Activated naive CD4-positive, alpha-beta T cell treated with anti-CD3 and anti-CD28 coated beads, Interleukin-2, amount 50 U/mL, for 24 hours (primary cell): ENCODE results near the gene CD14.
"Not testable (repeated sequence)": the region's sequence is repeated elsewhere in the genome, so short reads cannot be mapped to it uniquely, and the experiment has no call there.

ENCODE experiments used
- H3K27ac Mint-ChIP-seq: one replicate; pipeline ENCODE4 v1.8.0; 2021; ENCODE audit warnings: mild to moderate bottlenecking, mixed read lengths
- H3K27me3 Mint-ChIP-seq: one replicate; pipeline ENCODE4 v1.8.0; 2021; ENCODE audit warnings: mixed read lengths
- H3K36me3 Mint-ChIP-seq: one replicate; pipeline ENCODE4 v1.8.0; 2021; ENCODE audit warnings: mixed read lengths
- H3K4me1 Mint-ChIP-seq: one replicate; pipeline ENCODE4 v1.8.0; 2021; ENCODE audit warnings: mixed read lengths
- H3K4me3 Mint-ChIP-seq: one replicate; pipeline ENCODE4 v1.8.0; 2021; ENCODE audit warnings: mild to moderate bottlenecking, mixed read lengths
- H3K9me3 Mint-ChIP-seq: one replicate; pipeline ENCODE4 v1.8.0; 2021; ENCODE audit warnings: mixed read lengths

Gene CD14

GRCh38 chr5:140623061-140623460, 9.9 kb downstream of the CD14 start:
- not testable (repeated sequence) for H3K36me3 Mint-ChIP-seq, H3K27me3 Mint-ChIP-seq, H3K4me3 Mint-ChIP-seq, H3K9me3 Mint-ChIP-seq, H3K4me1 Mint-ChIP-seq
- peak overlapping the region; percentile 25 for H3K27ac Mint-ChIP-seq

- H3K27me3 Mint-ChIP-seq, result peaks cover 1% of the 10 kb centered on the region
- no peaks in the 10 kb centered on the region for H3K36me3 Mint-ChIP-seq
- H3K4me3 Mint-ChIP-seq, result no peak overlapping the region
- no peak overlapping the region for H3K27ac Mint-ChIP-seq
- H3K9me3 Mint-ChIP-seq, result no peaks in the 10 kb centered on the region
- H3K4me1 Mint-ChIP-seq, result no peaks in the 10 kb centered on the region
These were observed 10.7 kb downstream of the CD14 start for GRCh38 chr5:140622301-140622700.

DNA sequence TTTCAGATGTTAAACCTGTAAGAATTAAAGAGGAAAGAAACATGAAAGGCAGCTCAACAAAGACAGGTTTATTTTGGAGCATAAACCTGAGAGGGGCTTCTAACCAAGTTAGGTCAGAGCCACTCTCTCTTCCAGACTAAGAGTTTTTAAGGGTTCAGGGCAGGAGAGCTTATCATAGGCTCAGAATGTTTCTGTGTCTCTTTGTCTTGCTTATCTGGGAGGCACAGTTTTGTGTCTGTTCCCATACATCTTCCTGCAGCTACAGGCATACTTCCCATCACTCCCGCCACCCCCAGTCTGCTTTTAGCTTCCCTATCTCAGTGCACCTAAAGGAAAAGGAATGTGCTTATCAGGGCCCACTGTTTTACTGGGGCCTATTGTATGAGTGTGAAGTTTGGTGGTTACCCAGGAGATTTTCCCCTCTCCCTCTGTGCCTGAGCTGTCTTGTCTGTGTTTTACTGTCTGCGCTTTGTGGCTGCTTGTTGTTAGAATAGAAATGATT, 21.9 kb downstream of the CD14 start:
- Mint-ChIP-seq H3K27me3 (peaks cover 8% of the 10 kb centered on the region), H3K4me1 (peaks cover 26% of the 10 kb centered on the region), H3K4me3 (no peak overlapping the region), H3K36me3 (no peaks in the 10 kb centered on the region), H3K9me3 (no peaks in the 10 kb centered on the region), H3K27ac (no peak overlapping the region)

DNA sequence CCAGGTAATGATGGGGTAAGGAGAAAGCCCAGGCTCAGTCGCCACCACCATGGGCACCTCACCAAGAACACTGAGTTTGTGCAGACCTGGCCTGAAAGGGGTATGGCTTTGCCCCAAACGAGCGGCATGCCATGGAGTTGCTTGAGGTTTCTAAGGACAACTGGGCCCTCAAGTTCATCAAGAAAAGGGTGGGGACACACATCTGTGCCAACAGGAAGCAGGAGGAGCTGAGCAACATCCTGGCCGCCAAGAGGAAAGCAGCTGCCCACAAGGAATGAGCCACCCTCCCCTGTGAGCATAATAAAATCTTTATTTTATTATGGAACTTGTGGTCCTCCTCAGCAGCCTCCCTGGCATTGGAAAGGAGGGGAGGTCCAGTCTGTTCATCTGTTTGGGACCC, 23.8 kb downstream of the CD14 start:
- H3K4me1 Mint-ChIP-seq, result peaks cover 26% of the 10 kb centered on the region
- no peak overlapping the region for H3K4me3 Mint-ChIP-seq
- H3K27ac Mint-ChIP-seq, result no peak overlapping the region
- no peaks in the 10 kb centered on the region for H3K36me3 Mint-ChIP-seq
- H3K9me3 Mint-ChIP-seq, result no peaks in the 10 kb centered on the region
- H3K27me3 Mint-ChIP-seq, result peaks cover 8% of the 10 kb centered on the region

- Mint-ChIP-seq H3K4me3 (no peak overlapping the region), H3K4me1 (peaks cover 26% of the 10 kb centered on the region), H3K27me3 (peaks cover 8% of the 10 kb centered on the region), H3K9me3 (no peaks in the 10 kb centered on the region), H3K27ac (no peak overlapping the region), H3K36me3 (no peaks in the 10 kb centered on the region)
These were observed 24.3 kb downstream of the CD14 start for GRCh38 chr5:140608722-140609121.

DNA sequence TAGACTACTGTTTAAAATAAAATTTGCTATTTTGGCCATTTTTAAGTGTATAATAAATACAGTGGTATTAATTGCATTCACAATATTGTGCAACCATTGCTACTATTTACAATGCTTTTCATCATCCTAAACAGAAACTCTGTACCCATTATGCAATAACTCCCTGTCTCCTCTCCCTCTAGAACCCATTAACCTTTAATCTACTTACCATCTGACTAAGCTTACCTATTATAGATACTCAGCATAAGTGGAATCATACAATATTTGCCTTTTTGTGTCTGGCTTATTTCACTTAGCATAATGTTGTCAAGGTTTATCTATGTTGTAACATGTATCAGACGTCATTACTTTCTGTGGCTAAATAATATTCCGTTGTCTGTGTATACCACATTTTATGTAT, 25.9 kb downstream of the CD14 start:
- Mint-ChIP-seq H3K36me3 (no peaks in the 10 kb centered on the region), H3K27me3 (peaks cover 4% of the 10 kb centered on the region), H3K27ac (no peak overlapping the region), H3K9me3 (no peaks in the 10 kb centered on the region), H3K4me1 (peaks cover 18% of the 10 kb centered on the region), H3K4me3 (no peak overlapping the region)

DNA sequence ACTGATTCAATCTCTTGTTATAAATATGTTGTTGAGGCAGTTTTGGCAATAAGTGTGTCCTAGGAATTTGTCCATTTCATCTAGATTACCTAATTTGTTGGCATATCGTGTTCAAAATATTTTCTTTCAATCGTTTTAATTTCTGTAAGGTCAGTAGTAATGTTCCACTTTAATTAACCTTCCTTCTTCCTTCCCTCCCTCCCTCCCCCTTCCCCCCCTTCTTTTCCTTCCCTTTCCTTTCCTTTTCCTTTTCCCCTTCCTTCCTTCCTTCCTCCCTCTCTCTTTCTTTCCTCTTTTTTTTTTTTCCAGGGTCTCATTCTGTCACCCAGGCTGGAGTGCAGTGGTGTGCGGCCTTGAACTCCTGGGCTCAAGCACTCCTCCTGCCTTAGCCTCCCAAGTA, 27.1 kb downstream of the CD14 start:
- H3K36me3 Mint-ChIP-seq, result no peaks in the 10 kb centered on the region
- H3K4me1 Mint-ChIP-seq, result peaks cover 10% of the 10 kb centered on the region
- H3K27ac Mint-ChIP-seq, result no peak overlapping the region
- no peak overlapping the region for H3K4me3 Mint-ChIP-seq
- H3K9me3 Mint-ChIP-seq, result no peaks in the 10 kb centered on the region
- no peaks in the 10 kb centered on the region for H3K27me3 Mint-ChIP-seq

- Mint-ChIP-seq H3K27me3 (no peaks in the 10 kb centered on the region), H3K9me3 (no peaks in the 10 kb centered on the region), H3K4me1 (no peaks in the 10 kb centered on the region), H3K36me3 (peaks cover 1% of the 10 kb centered on the region), H3K27ac (no peak overlapping the region), H3K4me3 (no peak overlapping the region)
These were observed 29.2 kb downstream of the CD14 start for GRCh38 chr5:140603734-140604133.

DNA sequence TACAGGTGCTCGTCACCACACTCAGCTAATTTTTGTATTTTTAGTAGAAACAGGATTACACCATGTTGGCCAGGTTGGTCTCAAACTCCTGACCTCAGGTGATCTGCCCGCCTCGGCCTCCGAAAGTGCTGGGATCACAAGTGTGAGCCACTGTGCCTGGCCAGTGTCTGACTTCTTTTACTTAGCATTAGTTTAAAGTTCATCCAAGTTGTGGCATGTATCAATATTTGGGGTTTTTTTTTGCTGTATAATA, 29.6 kb downstream of the CD14 start:
- not testable (repeated sequence) for H3K4me1 Mint-ChIP-seq, H3K27ac Mint-ChIP-seq, H3K9me3 Mint-ChIP-seq, H3K4me3 Mint-ChIP-seq, H3K27me3 Mint-ChIP-seq, H3K36me3 Mint-ChIP-seq

DNA sequence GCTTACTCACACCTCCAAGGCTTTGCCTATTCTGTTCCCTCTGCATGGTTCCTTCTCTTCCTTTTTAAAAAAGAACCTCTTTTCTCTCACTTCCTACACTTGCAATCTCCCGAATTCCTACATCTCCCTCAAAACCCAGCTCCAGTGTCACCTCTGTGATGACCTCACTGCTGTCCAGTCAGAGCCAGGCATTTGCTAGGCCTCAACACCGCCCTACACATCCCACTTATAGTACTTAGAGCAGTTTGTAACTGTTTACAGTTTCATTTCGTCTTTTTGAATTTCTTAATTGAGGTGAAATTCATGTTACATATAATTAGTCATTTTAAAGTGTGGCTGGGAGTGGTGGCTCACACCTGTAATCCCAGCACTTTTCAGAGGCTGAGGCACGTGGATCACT, 30.8 kb downstream of the CD14 start:
- Mint-ChIP-seq H3K9me3 (no peaks in the 10 kb centered on the region), H3K4me3 (no peak overlapping the region), H3K4me1 (no peaks in the 10 kb centered on the region), H3K36me3 (peaks cover 1% of the 10 kb centered on the region), H3K27ac (no peak overlapping the region), H3K27me3 (no peaks in the 10 kb centered on the region)

- H3K27me3 Mint-ChIP-seq, result no peaks in the 10 kb centered on the region
- H3K27ac Mint-ChIP-seq, result no peak overlapping the region
- no peaks in the 10 kb centered on the region for H3K9me3 Mint-ChIP-seq
- no peak overlapping the region for H3K4me3 Mint-ChIP-seq
- no peaks in the 10 kb centered on the region for H3K4me1 Mint-ChIP-seq
- peaks cover 1% of the 10 kb centered on the region for H3K36me3 Mint-ChIP-seq
These were observed 32.9 kb downstream of the CD14 start for GRCh38 chr5:140600096-140600495.

DNA sequence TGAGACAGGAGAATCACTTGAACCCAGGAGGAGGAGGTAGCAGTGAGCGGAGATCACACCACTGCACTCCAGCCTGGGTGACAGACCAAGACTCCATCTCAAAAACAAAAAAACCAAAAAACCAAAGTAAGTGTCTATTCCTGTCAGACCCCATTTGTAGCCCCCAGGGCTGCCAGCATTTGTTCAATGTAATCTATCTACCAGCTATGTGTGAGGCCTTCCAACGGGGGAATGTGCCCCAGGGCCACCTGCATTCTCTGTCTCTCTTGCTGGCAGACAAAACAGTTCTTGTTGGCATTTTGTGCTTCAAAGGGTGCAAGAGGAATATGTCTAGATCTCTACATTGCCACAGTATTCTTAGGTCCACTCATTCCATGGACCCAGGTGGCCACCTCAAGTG, 34.1 kb downstream of the CD14 start:
- Mint-ChIP-seq H3K27ac (no peak overlapping the region), H3K27me3 (no peaks in the 10 kb centered on the region), H3K4me3 (no peak overlapping the region), H3K4me1 (no peaks in the 10 kb centered on the region), H3K36me3 (peaks cover 1% of the 10 kb centered on the region), H3K9me3 (no peaks in the 10 kb centered on the region)

GRCh38 chr5:140596321-140596741, 36.6 kb downstream of the CD14 start:
- H3K27me3 Mint-ChIP-seq, result no peaks in the 10 kb centered on the region
- no peaks in the 10 kb centered on the region for H3K4me1 Mint-ChIP-seq
- no peaks in the 10 kb centered on the region for H3K9me3 Mint-ChIP-seq
- H3K4me3 Mint-ChIP-seq, result no peak overlapping the region
- H3K36me3 Mint-ChIP-seq, result peaks cover 1% of the 10 kb centered on the region
- no peak overlapping the region for H3K27ac Mint-ChIP-seq

DNA sequence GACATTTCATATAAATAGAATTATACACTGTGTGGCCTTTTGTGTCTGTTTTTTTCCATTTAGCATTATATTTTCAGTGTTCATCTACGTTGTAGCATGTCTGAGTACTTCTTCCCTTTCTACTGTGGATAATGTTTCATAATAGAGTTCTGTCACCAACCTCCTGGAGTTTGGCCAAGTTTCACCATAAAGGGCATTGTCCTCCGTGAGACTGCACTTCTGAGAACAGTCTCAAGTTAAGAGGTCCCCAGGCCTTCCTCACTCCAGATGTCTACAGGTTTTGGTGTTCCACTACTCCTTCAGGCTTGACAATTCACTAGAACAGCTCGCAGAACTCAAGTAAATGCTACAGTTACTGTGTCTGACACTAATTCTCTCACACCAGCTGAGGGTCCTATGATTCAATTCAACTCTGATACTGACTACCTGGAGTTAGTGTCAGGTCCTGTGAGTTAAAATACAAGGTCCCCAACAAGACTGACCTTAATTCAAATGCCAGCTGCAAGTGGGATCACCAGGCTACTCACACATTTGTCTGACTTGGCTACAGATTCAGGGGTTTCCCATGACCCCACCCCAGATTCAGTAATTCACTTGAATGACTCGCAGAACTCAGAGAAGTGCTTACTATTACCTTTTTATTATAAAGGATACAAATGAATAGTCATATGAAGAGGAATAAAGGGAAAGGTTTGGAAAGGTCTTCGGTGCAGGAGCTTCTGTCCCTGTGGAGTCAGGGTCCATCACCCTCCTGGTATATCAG, 37.3 kb downstream of the CD14 start:
- H3K4me3 Mint-ChIP-seq, result no peak overlapping the region
- H3K4me1 Mint-ChIP-seq, result no peaks in the 10 kb centered on the region
- no peaks in the 10 kb centered on the region for H3K9me3 Mint-ChIP-seq
- peaks cover 1% of the 10 kb centered on the region for H3K36me3 Mint-ChIP-seq
- H3K27ac Mint-ChIP-seq, result no peak overlapping the region
- H3K27me3 Mint-ChIP-seq, result no peaks in the 10 kb centered on the region

GRCh38 chr5:140594169-140594568, 38.8 kb downstream of the CD14 start:
- Mint-ChIP-seq H3K9me3 (no peaks in the 10 kb centered on the region), H3K4me3 (no peak overlapping the region), H3K27ac (no peak overlapping the region), H3K36me3 (peaks cover under 1% of the 10 kb centered on the region), H3K4me1 (no peaks in the 10 kb centered on the region), H3K27me3 (no peaks in the 10 kb centered on the region)

GRCh38 chr5:140593070-140593469, 39.9 kb downstream of the CD14 start:
- not testable (repeated sequence) for H3K4me3 Mint-ChIP-seq, H3K4me1 Mint-ChIP-seq, H3K36me3 Mint-ChIP-seq, H3K27me3 Mint-ChIP-seq, H3K27ac Mint-ChIP-seq, H3K9me3 Mint-ChIP-seq

DNA sequence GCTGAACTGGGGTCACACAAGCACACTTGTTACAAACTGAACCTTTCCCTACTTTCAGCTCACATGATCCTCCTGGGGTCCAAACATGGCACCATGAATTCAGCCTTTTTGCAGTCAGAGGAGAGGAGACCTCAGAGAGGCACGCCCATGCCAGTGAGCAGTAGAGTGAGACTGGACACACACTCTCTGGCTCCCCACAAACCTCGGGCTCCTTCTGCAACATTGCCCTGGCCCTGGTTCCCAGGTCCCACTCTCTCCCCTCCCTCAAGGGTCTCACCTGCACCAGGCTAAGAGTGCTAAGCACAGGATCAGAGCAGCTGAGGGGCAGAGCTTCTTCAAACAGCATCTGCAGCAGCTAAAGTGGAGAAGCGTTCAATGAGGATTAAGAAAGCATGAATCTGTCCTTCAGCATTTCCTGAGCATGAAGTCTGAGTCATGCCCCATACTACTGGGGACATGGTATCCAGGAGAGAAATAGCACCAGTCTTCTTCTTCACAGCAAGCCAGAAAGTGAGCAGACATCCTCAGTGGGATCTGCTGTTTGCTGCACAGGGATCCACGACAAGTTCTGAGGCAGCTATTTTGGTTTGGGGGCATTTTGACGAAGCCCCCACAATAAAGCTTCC, 41.1 kb downstream of the CD14 start:
- Mint-ChIP-seq H3K9me3 (no peaks in the 10 kb centered on the region), H3K4me1 (no peaks in the 10 kb centered on the region), H3K27me3 (no peaks in the 10 kb centered on the region), H3K4me3 (no peak overlapping the region), H3K27ac (no peak overlapping the region), H3K36me3 (no peaks in the 10 kb centered on the region)
